CD4-positive, alpha-beta T cell (primary cell): ENCODE results near the gene HOMER3. TPM values are rescaled to one million over a fixed set of nuclear protein-coding genes. Genes with fewer than 3 reads are reported as not detected.

Experiments
- ATAC-seq: fragments of 200-7000 bp; cut with Tn5 transposase; one replicate; pipeline ENCODE4 v1.10.0; 2022; ENCODE audit warnings: mild to moderate bottlenecking; ENCODE audit not compliant: poor library complexity
- CTCF ChIA-PET: fragments of 350-600 bp; sonication (Branson Sonifier 250); formaldehyde crosslinking; loops from one replicate; lab custom pipeline; 2021; ENCODE audit warnings: antibody characterized with exemption, inconsistent platforms; lab: Charles Lee
- POLR2A ChIA-PET: fragments of 350-600 bp; sonication (Branson Sonifier 250); formaldehyde crosslinking; loops from one replicate; lab custom pipeline; 2021; ENCODE audit warnings: antibody characterized with exemption, inconsistent platforms; lab: Charles Lee
- DNase-seq, 14 experiments: peaks; one replicate each; pipeline ENCODE4 v3.0.0-alpha.2; 2013 to 2020; ENCODE audit warnings: mixed read lengths in 2 of 14
- H3K27ac ChIP-seq, 2 donors: one replicate each; pipeline versions ENCODE4 v1.5.1 to v1.7.0; 2013; ENCODE audit warnings: low read length in 2 of 2, low read depth in 1 of 2, mild to moderate bottlenecking in 1 of 2
- H3K27me3 ChIP-seq, 2 experiments: 1 replicate in 1 of 2; 2 replicates in 1 of 2; pipeline versions ENCODE4 v1.6.1 to v1.7.0; 2013; ENCODE audit warnings: low read length in 2 of 2, control low read depth in 1 of 2, mild to moderate bottlenecking in 1 of 2, moderate library complexity in 1 of 2; ENCODE audit not compliant: insufficient read depth in 2 of 2, control insufficient read depth in 1 of 2
- H3K36me3 ChIP-seq: one replicate; pipeline ENCODE4 v1.6.1; 2013; ENCODE audit warnings: low read length, control low read depth; ENCODE audit not compliant: insufficient read depth
- H3K4me1 ChIP-seq: one replicate; pipeline ENCODE4 v1.6.1; 2013; ENCODE audit warnings: low read length, control low read depth; ENCODE audit not compliant: insufficient read depth
- H3K4me3 ChIP-seq: one replicate; pipeline ENCODE4 v1.5.1; 2013; ENCODE audit warnings: mild to moderate bottlenecking, low read length, moderate library complexity
- H3K9me3 ChIP-seq, 2 experiments: 1 replicate in 1 of 2; 2 replicates in 1 of 2; pipeline versions ENCODE4 v1.6.1 to v1.7.0; 2013; ENCODE audit warnings: low read length in 2 of 2, mild to moderate bottlenecking in 2 of 2, control low read depth in 1 of 2, moderate library complexity in 1 of 2; ENCODE audit not compliant: control insufficient read depth in 1 of 2, insufficient read depth in 1 of 2
- H3K27ac Mint-ChIP-seq: one replicate; pipeline ENCODE4 v1.8.0; 2020; ENCODE audit warnings: mixed read lengths
- H3K27me3 Mint-ChIP-seq: one replicate; pipeline ENCODE4 v1.8.0; 2021; ENCODE audit warnings: mixed read lengths
- H3K36me3 Mint-ChIP-seq: one replicate; pipeline ENCODE4 v1.8.0; 2021; ENCODE audit warnings: low read depth, mixed read lengths
- H3K4me1 Mint-ChIP-seq: one replicate; pipeline ENCODE4 v1.8.0; 2021; ENCODE audit warnings: low read depth, mixed read lengths
- H3K4me3 Mint-ChIP-seq: one replicate; pipeline ENCODE4 v1.8.0; 2020; ENCODE audit warnings: mild to moderate bottlenecking, mixed read lengths
- H3K9me3 Mint-ChIP-seq: one replicate; pipeline ENCODE4 v1.8.0; 2020; ENCODE audit warnings: mixed read lengths
- CTCF ChIP-seq: fragments of 200-600 bp; IDR thresholded peaks from one replicate; pipeline ENCODE4 v1.8.0; 2022; ENCODE audit warnings: antibody characterized with exemption, mild to moderate bottlenecking
- intact Hi-C, 2 experiments: fragments of 100-400 bp; cut with DNase I in 1 of 2; cut with micrococcal nuclease in 1 of 2; formaldehyde crosslinking; loops; one replicate each; pipeline versions ENCODE4 v1.15.1 to v1.9.0; 2023 to 2025; cut with DNase I, micrococcal nuclease
- total RNA-seq, 174 experiments: library from RNA in 2 of 174; stranded (reverse) in 2 of 174; gene quantifications; one replicate each; pipeline ENCODE4 v1.2.3 and lab custom pipeline; 2021 to 2026

HOMER3 gene
- total RNA-seq, 2 experiments from 2014 or later: 1.1 TPM

DNA sequence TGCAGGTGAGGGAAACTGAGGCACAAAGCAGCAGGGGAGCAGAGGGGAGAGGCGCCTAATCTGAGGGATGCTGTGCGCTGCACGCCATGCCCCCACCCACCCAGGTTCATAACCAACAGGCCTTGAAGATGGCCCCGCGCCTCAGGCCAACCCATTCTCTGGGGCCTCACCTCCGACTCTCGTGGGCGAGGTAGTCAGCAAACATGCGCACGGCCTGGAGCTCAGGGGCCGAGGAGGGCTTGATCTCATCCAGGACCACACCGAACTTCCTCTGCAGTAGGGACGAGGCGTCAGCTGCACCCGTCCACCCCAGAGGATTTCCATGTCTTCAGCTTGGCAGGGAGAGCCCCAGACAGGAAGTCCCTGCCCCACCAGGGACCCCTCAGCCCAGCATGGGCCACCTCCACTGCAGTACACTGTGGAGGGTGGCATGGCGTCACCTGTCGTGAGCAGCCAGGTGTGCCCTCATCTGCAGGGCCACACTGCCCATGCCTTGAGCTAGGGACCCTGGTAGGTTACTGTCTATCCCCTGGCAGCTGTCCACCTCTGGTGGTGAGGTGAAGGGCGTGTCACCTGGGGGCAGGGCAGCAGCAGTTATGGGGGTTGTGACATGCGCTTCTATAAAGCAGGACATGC, 30.1 kb downstream of the HOMER3 start:
- Mint-ChIP-seq H3K27me3 (no peaks in the 10 kb centered on the region), H3K27ac (no peak overlapping the region), H3K4me3 (no peak overlapping the region), H3K4me1 (peaks cover 13% of the 10 kb centered on the region), H3K36me3 (peaks cover 38% of the 10 kb centered on the region), H3K9me3 (no peaks in the 10 kb centered on the region)
- intact Hi-C loops: no loop called here
- no peak for TF ChIP-seq CTCF
- Histone ChIP-seq H3K27me3 (no peaks in the 10 kb centered on the region), H3K4me1 (peaks cover 26% of the 10 kb centered on the region), H3K9me3 (no peaks in the 10 kb centered on the region), H3K36me3 (peaks cover 72% of the 10 kb centered on the region), H3K27ac (no peak overlapping the region), H3K4me3 (no peak overlapping the region)
- CTCF ChIA-PET: no interaction called here
- ATAC-seq (no peak), DNase-seq (no peak)
- POLR2A ChIA-PET: no interaction called here

GRCh38 chr19:18910010-18910409, 31.0 kb downstream of the HOMER3 start:
- DNase-seq (no peak), ATAC-seq (no peak)
- Histone ChIP-seq H3K27me3 (no peaks in the 10 kb centered on the region), H3K4me3 (no peak overlapping the region), H3K9me3 (no peaks in the 10 kb centered on the region), H3K36me3 (peaks cover 71% of the 10 kb centered on the region), H3K4me1 (peaks cover 17% of the 10 kb centered on the region), H3K27ac (no peak overlapping the region)
- H3K36me3 Mint-ChIP-seq: peaks cover 36% of the 10 kb centered on the region
- no peak for TF ChIP-seq CTCF
- intact Hi-C loops: no loop called here
- ChIA-PET CTCF (no interaction called here), POLR2A (no interaction called here)
- H3K9me3 Mint-ChIP-seq: no peaks in the 10 kb centered on the region
- no peaks in the 10 kb centered on the region for H3K27me3 Mint-ChIP-seq
- H3K4me3 Mint-ChIP-seq: no peak overlapping the region
- H3K4me1 Mint-ChIP-seq: peaks cover 8% of the 10 kb centered on the region
- H3K27ac Mint-ChIP-seq: no peak overlapping the region

GRCh38 chr19:18908917-18909619, 31.9 kb downstream of the HOMER3 start:
- Mint-ChIP-seq H3K36me3 (peaks cover 33% of the 10 kb centered on the region), H3K27me3 (no peaks in the 10 kb centered on the region), H3K27ac (no peak overlapping the region), H3K4me1 (peaks cover 8% of the 10 kb centered on the region), H3K4me3 (no peak overlapping the region), H3K9me3 (no peaks in the 10 kb centered on the region)
- intact Hi-C loops: no loop called here
- TF ChIP-seq CTCF: no peak
- no peaks in the 10 kb centered on the region for H3K9me3 ChIP-seq
- H3K27ac ChIP-seq: no peak overlapping the region
- POLR2A ChIA-PET: interaction anchor here (1.8 kb wide), 1 partner anchor 10 kb away, joined by 6 read pairs; the partner anchor contains the start of genes COPE and DDX49
- no peaks in the 10 kb centered on the region for H3K27me3 ChIP-seq
- DNase-seq (no peak), ATAC-seq (no peak)
- peaks cover 14% of the 10 kb centered on the region for H3K4me1 ChIP-seq
- CTCF ChIA-PET: no interaction called here
- no peak overlapping the region for H3K4me3 ChIP-seq
- H3K36me3 ChIP-seq: peaks cover 74% of the 10 kb centered on the region
